ENCODE measurements around the gene RPL36. TPM values are rescaled to one million over a fixed set of nuclear protein-coding genes. Genes with fewer than 3 reads are reported as not detected.

The RPL36 gene
- polyA plus RNA-seq, 1 donor (not counting 4 experiments of a cell fraction or from before 2014, with no cell fraction given): 636 TPM

DNA sequence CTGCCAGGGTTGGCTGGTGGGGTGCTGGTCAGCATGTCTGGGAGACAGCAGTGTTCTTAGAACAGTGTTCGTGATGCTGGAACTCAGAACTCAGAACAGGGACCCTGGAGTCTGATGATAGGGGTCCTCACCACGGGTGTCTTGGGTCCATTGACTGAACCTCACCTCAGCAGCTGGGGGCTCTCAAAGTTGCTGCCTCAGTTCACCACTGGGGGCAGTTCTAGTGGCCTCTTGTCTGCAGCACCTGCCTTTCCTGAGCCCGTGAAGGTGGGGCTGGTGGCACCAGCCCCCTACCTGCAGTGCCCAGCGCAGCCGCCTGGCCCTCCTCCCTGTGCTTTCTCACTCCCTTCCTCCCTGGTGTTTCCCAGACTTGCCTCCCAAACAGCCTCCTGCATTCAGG lies 38.7 kb upstream of the RPL36 start:
- no peaks in the 10 kb centered on the region for H3K9me3 ChIP-seq (ENCODE audit: control insufficient read depth, low read depth, low read length)
- no peak overlapping the region for H3K4me2 ChIP-seq (ENCODE audit: control insufficient read depth, extremely low read depth, insufficient read depth, low read depth, low read length)
- H3K9ac ChIP-seq (ENCODE audit: control insufficient read depth, extremely low read depth, insufficient read depth, low read length): no peak overlapping the region
- no peak overlapping the region for H3K27ac ChIP-seq (ENCODE audit: control insufficient read depth, insufficient read depth, low read length)
- H3K36me3 ChIP-seq (ENCODE audit: control insufficient read depth in 2 of 2, extremely low read depth in 1 of 2, insufficient read depth in 2 of 2, low read length in 2 of 2): peaks cover 48 to 77% of the 10 kb centered on the region in 2 experiments
- peaks cover 4% of the 10 kb centered on the region for H4K20me1 ChIP-seq (ENCODE audit: control insufficient read depth, extremely low read depth, insufficient read depth, low read length)
- peaks cover 19% of the 10 kb centered on the region for H3K79me2 ChIP-seq (ENCODE audit: control insufficient read depth, insufficient read depth, low read length)
- no peak overlapping the region for H3K4me3 ChIP-seq (ENCODE audit: control insufficient read depth in 2 of 3, extremely low read depth in 1 of 3, insufficient read depth in 2 of 3, low read depth in 1 of 3, low read length in 3 of 3)
- no peak overlapping the region for H2AFZ ChIP-seq (ENCODE audit: control insufficient read depth, low read length)
- no peaks in the 10 kb centered on the region for H3K9me1 ChIP-seq (ENCODE audit: control insufficient read depth, extremely low read depth, insufficient read depth, low read length)
- H3K4me1 ChIP-seq (ENCODE audit: control insufficient read depth, extremely low read depth, insufficient read depth, low read length): no peaks in the 10 kb centered on the region
- TF ChIP-seq EZH2 (IDR thresholded peaks at IDR 0.05; ENCODE audit: low read length): no peak
- TF ChIP-seq, protein P1, sequence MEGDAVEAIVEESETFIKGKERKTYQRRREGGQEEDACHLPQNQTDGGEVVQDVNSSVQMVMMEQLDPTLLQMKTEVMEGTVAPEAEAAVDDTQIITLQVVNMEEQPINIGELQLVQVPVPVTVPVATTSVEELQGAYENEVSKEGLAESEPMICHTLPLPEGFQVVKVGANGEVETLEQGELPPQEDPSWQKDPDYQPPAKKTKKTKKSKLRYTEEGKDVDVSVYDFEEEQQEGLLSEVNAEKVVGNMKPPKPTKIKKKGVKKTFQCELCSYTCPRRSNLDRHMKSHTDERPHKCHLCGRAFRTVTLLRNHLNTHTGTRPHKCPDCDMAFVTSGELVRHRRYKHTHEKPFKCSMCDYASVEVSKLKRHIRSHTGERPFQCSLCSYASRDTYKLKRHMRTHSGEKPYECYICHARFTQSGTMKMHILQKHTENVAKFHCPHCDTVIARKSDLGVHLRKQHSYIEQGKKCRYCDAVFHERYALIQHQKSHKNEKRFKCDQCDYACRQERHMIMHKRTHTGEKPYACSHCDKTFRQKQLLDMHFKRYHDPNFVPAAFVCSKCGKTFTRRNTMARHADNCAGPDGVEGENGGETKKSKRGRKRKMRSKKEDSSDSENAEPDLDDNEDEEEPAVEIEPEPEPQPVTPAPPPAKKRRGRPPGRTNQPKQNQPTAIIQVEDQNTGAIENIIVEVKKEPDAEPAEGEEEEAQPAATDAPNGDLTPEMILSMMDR (optimal IDR thresholded peaks at IDR 0.05 in 1 of 3, IDR thresholded peaks at IDR 0.05 in 1 of 3, conservative IDR thresholded peaks at IDR 0.05 in 1 of 3; ENCODE audit: extremely low read depth in 1 of 3, insufficient read depth in 2 of 3, low read length in 3 of 3): no peak
- dilution Hi-C loops (cut with MboI; ENCODE audit: extremely low pct_ligation_motif_present, low sequenced_read_pairs): no loop called here
- no peaks in the 10 kb centered on the region for H3K27me3 ChIP-seq (ENCODE audit: control insufficient read depth, extremely low read depth, insufficient read depth, low read length)
- FAIRE-seq: no peak
- no peak for DNase-seq (ENCODE audit: low read depth, low spot score)

DNA sequence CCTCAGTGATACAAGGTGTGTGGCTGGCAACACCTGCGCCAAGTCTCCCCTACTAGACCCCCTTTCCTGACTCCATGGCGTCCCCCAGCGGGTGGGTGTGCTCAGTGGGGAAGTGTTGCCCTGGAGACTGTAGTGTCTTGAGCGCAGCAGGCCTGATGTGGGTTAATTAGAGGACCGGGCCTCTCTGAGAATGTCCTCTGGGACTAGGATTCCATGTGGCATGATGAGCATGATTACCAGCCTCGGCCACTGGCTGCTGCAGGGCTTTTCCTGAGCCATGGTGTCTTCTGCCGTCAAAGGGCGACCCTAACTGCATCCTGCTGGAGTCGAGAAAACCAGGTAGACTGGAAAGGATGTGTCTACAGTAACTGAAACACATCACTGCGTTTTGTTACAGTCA lies 37.8 kb upstream of the RPL36 start:
- TF ChIP-seq, protein P1 (optimal IDR thresholded peaks at IDR 0.05 in 1 of 3, IDR thresholded peaks at IDR 0.05 in 1 of 3, conservative IDR thresholded peaks at IDR 0.05 in 1 of 3; ENCODE audit: extremely low read depth in 1 of 3, insufficient read depth in 2 of 3, low read length in 3 of 3): no peak
- no peak for TF ChIP-seq EZH2 (IDR thresholded peaks at IDR 0.05; ENCODE audit: low read length)
- no peak overlapping the region for H3K27ac ChIP-seq (ENCODE audit: control insufficient read depth, insufficient read depth, low read length)
- H3K79me2 ChIP-seq (ENCODE audit: control insufficient read depth, insufficient read depth, low read length): peaks cover 10% of the 10 kb centered on the region
- H3K4me3 ChIP-seq (ENCODE audit: control insufficient read depth in 2 of 3, extremely low read depth in 1 of 3, insufficient read depth in 2 of 3, low read depth in 1 of 3, low read length in 3 of 3): no peak overlapping the region
- FAIRE-seq: no peak
- no peaks in the 10 kb centered on the region for H3K4me1 ChIP-seq (ENCODE audit: control insufficient read depth, extremely low read depth, insufficient read depth, low read length)
- H3K9me3 ChIP-seq (ENCODE audit: control insufficient read depth, low read depth, low read length): no peaks in the 10 kb centered on the region
- H3K36me3 ChIP-seq (ENCODE audit: control insufficient read depth in 2 of 2, extremely low read depth in 1 of 2, insufficient read depth in 2 of 2, low read length in 2 of 2): peaks cover 47 to 72% of the 10 kb centered on the region in 2 experiments
- no peak overlapping the region for H3K4me2 ChIP-seq (ENCODE audit: control insufficient read depth, extremely low read depth, insufficient read depth, low read depth, low read length)
- no peaks in the 10 kb centered on the region for H3K9me1 ChIP-seq (ENCODE audit: control insufficient read depth, extremely low read depth, insufficient read depth, low read length)
- no peaks in the 10 kb centered on the region for H3K27me3 ChIP-seq (ENCODE audit: control insufficient read depth, extremely low read depth, insufficient read depth, low read length)
- DNase-seq (ENCODE audit: low read depth, low spot score): no peak
- H2AFZ ChIP-seq (ENCODE audit: control insufficient read depth, low read length): no peak overlapping the region
- H4K20me1 ChIP-seq (ENCODE audit: control insufficient read depth, extremely low read depth, insufficient read depth, low read length): peaks cover 4% of the 10 kb centered on the region
- no peak overlapping the region for H3K9ac ChIP-seq (ENCODE audit: control insufficient read depth, extremely low read depth, insufficient read depth, low read length)
- dilution Hi-C loops (cut with MboI; ENCODE audit: extremely low pct_ligation_motif_present, low sequenced_read_pairs): no loop called here
